Smooth muscle cell (in vitro differentiated cells): Measurements from ENCODE around the gene MCM5. TPM values are rescaled to one million over a fixed set of nuclear protein-coding genes. Genes with fewer than 3 reads are reported as not detected.

Experiments used
- DNase-seq: peaks from one replicate; lab custom pipeline; 2025; ENCODE audit not compliant: unreplicated experiment; lab: John Stamatoyannopoulos, UW
- H2AFZ ChIP-seq: fragments of 200-600 bp; sonication (generic); 2 replicates; pipeline ENCODE4 v1.6.0; 2016; ENCODE audit warnings: antibody characterized with exemption, low read depth, mild to moderate bottlenecking
- H3F3A ChIP-seq: fragments of 200-600 bp; sonication (generic); 2 replicates; pipeline ENCODE4 v1.6.0; 2017; ENCODE audit warnings: antibody characterized with exemption, low read depth
- H3K27ac ChIP-seq: fragments of 200-600 bp; sonication (generic); 2 replicates; pipeline ENCODE4 v1.5.1; 2016; ENCODE audit warnings: low read depth, mild to moderate bottlenecking
- H3K27me3 ChIP-seq: fragments of 200-600 bp; sonication (generic); 2 replicates; pipeline ENCODE4 v1.6.1; 2016; ENCODE audit warnings: low read depth, mild to moderate bottlenecking
- H3K36me3 ChIP-seq: fragments of 200-600 bp; sonication (generic); 2 replicates; pipeline ENCODE4 v1.5.1; 2016; ENCODE audit warnings: low read depth
- H3K4me1 ChIP-seq: fragments of 200-600 bp; sonication (generic); 2 replicates; pipeline ENCODE4 v1.5.1; 2016; ENCODE audit warnings: low read depth
- H3K4me2 ChIP-seq: fragments of 200-600 bp; sonication (generic); 2 replicates; pipeline ENCODE4 v1.6.0; 2016; ENCODE audit warnings: mild to moderate bottlenecking
- H3K4me3 ChIP-seq: fragments of 200-600 bp; sonication (generic); 2 replicates; pipeline ENCODE4 v1.5.1; 2016; ENCODE audit warnings: mild to moderate bottlenecking
- H3K79me2 ChIP-seq: fragments of 200-600 bp; sonication (generic); 2 replicates; pipeline ENCODE4 v1.6.0; 2016; ENCODE audit warnings: low read depth, mild to moderate bottlenecking
- H3K9ac ChIP-seq: fragments of 200-600 bp; sonication (generic); 2 replicates; pipeline ENCODE4 v1.6.0; 2016; ENCODE audit warnings: low read depth
- H3K9me3 ChIP-seq: fragments of 200-600 bp; sonication (generic); replicated peaks from 2 replicates; pipeline ENCODE4 v1.5.1; 2016; ENCODE audit warnings: low read depth
- H4K20me1 ChIP-seq: fragments of 200-600 bp; sonication (generic); 2 replicates; pipeline ENCODE4 v1.6.0; 2016; ENCODE audit warnings: low read depth
- CTCF ChIP-seq: fragments of 200-600 bp; sonication (generic); IDR thresholded peaks from 2 replicates; pipeline ENCODE4 v1.5.1; 2017; ENCODE audit warnings: borderline replicate concordance, mild to moderate bottlenecking, antibody characterized with exemption; ENCODE audit not compliant: insufficient read depth, poor library complexity, severe bottlenecking
- WGBS: methylation state at CpG from one replicate; pipeline ENCODE4 v1.1.7; 2016; ENCODE audit warnings: low lambda C conversion rate; 5-methylcytosine and 5-hydroxymethylcytosine counted together
- polyA plus RNA-seq: library from polyadenylated mRNA; unstranded; fragments of >200 nt; fragmentation: Nextera tagmentation; extraction: Ambion mirVana; gene quantifications from 2 replicates; pipeline ENCODE4 v1.2.1, GENCODE V29; 2016
- total RNA-seq: library from RNA; depleted of rRNA; stranded (reverse); fragments of >200 nt; gene quantifications from 2 replicates; pipeline ENCODE4 v1.2.3, GENCODE V29; 2014

Gene MCM5
- total and polyA plus RNA-seq, 2 experiments from 2014 or later = 28.7 to 31.9 TPM

GRCh38 chr22:35375031-35375430 lies 24.9 kb upstream of the MCM5 start:
- Histone ChIP-seq H3K27ac (peak overlapping the region; percentile 47), H3K27me3 (no peaks in the 10 kb centered on the region), H3K4me2 (peak overlapping the region; percentile 13), H4K20me1 (no peaks in the 10 kb centered on the region), H3K36me3 (no peaks in the 10 kb centered on the region), H3K79me2 (no peaks in the 10 kb centered on the region), H3F3A (peaks cover 10% of the 10 kb centered on the region), H3K9me3 (no peaks in the 10 kb centered on the region), H3K9ac (no peak overlapping the region), H3K4me1 (peaks cover 20% of the 10 kb centered on the region), H2AFZ (peak overlapping the region; percentile 36), H3K4me3 (no peak overlapping the region)
- no peak for DNase-seq
- WGBS = 65% methylated on average over 3 of the region's 3 CpGs
- no peak for TF ChIP-seq CTCF

GRCh38 chr22:35375526-35375925 lies 24.4 kb upstream of the MCM5 start:
- no peak overlapping the region for H3K4me3 ChIP-seq
- peak overlapping the region; percentile 36 for H2AFZ ChIP-seq
- no peaks in the 10 kb centered on the region for H3K79me2 ChIP-seq
- no peak for TF ChIP-seq CTCF
- no peaks in the 10 kb centered on the region for H3K36me3 ChIP-seq
- H3K9me3 ChIP-seq = no peaks in the 10 kb centered on the region
- no peaks in the 10 kb centered on the region for H3K27me3 ChIP-seq
- H3F3A ChIP-seq = peaks cover 10% of the 10 kb centered on the region
- no peak for DNase-seq
- peak overlapping the region; percentile 47 for H3K27ac ChIP-seq
- H3K4me2 ChIP-seq = peak overlapping the region; percentile 13
- H4K20me1 ChIP-seq = no peaks in the 10 kb centered on the region
- WGBS = 56% methylated on average over 8 of the region's 8 CpGs
- H3K4me1 ChIP-seq = peaks cover 18% of the 10 kb centered on the region
- no peak overlapping the region for H3K9ac ChIP-seq

- Histone ChIP-seq H3K79me2 (no peaks in the 10 kb centered on the region), H2AFZ (no peak overlapping the region), H3F3A (peaks cover 10% of the 10 kb centered on the region), H4K20me1 (no peaks in the 10 kb centered on the region), H3K4me1 (peaks cover 18% of the 10 kb centered on the region), H3K9me3 (no peaks in the 10 kb centered on the region), H3K27me3 (no peaks in the 10 kb centered on the region), H3K9ac (peak overlapping the region; percentile 32), H3K4me3 (no peak overlapping the region), H3K27ac (peak overlapping the region; percentile 68), H3K36me3 (no peaks in the 10 kb centered on the region), H3K4me2 (peak overlapping the region; percentile 72)
- no peak for TF ChIP-seq CTCF
- DNase-seq = peak; percentile 60
- WGBS = 5% methylated on average over 17 of the region's 17 CpGs
Observed at GRCh38 chr22:35376728-35377472, 23.0 kb upstream of the MCM5 start.

- H3K9me3 ChIP-seq = no peaks in the 10 kb centered on the region
- H4K20me1 ChIP-seq = no peaks in the 10 kb centered on the region
- H3K4me1 ChIP-seq = peaks cover 18% of the 10 kb centered on the region
- peaks cover 10% of the 10 kb centered on the region for H3F3A ChIP-seq
- peak overlapping the region; percentile 52 for H3K27ac ChIP-seq
- H3K9ac ChIP-seq = no peak overlapping the region
- H3K4me3 ChIP-seq = no peak overlapping the region
- TF ChIP-seq CTCF = no peak
- no peaks in the 10 kb centered on the region for H3K79me2 ChIP-seq
- H3K36me3 ChIP-seq = no peaks in the 10 kb centered on the region
- no peak overlapping the region for H3K4me2 ChIP-seq
- DNase-seq = no peak
- WGBS = 63% methylated on average over 3 of the region's 3 CpGs
- H3K27me3 ChIP-seq = no peaks in the 10 kb centered on the region
- no peak overlapping the region for H2AFZ ChIP-seq
Observed at GRCh38 chr22:35377735-35378134, 22.2 kb upstream of the MCM5 start.
